ENCODE results near the gene MYL6B. TPM values are rescaled to one million over a fixed set of nuclear protein-coding genes. Genes with fewer than 3 reads are reported as not detected.

Gene MYL6B
- total and polyA plus RNA-seq, 2 donors (not counting 1 experiment from before 2014, with no cell fraction given) = 71.7 to 87.7 TPM

- Histone ChIP-seq H3K4me2 (ENCODE audit: extremely low read depth, insufficient read depth, low read length) (no peak overlapping the region), H3K79me2 (ENCODE audit: control insufficient read depth, insufficient read depth, low read length) (peaks cover 14% of the 10 kb centered on the region)
Measured at GRCh38 chr12:56120158-56120846, 32.1 kb upstream of the MYL6B start.

GRCh38 chr12:56121204-56121870 is 31.1 kb upstream of the MYL6B start:
- H3K4me1 ChIP-seq (ENCODE audit: control insufficient read depth, extremely low read depth, insufficient read depth, low read length) = peaks cover 15% of the 10 kb centered on the region
- DNase-seq (ENCODE audit: low read depth in 2 of 2) = no peak
- no peak overlapping the region for H3K27ac ChIP-seq (ENCODE audit: insufficient read depth, low read length)
- no peak for TF ChIP-seq EZH2 (IDR thresholded peaks at IDR 0.05; ENCODE audit: low read length, missing control alignments)
- TF ChIP-seq CTCF (conservative IDR thresholded peaks at IDR 0.05 in 1 of 2, IDR thresholded peaks at IDR 0.05 in 1 of 2; ENCODE audit: low read depth in 1 of 2, low read length in 2 of 2) = no peak
- H3K36me3 ChIP-seq (ENCODE audit: control insufficient read depth, insufficient read depth, low read length) = peaks cover 10% of the 10 kb centered on the region
- no peak overlapping the region for H2AFZ ChIP-seq (ENCODE audit: low read length)
- H3K27me3 ChIP-seq (ENCODE audit: control insufficient read depth, insufficient read depth, low read length) = no peaks in the 10 kb centered on the region
- H3K79me2 ChIP-seq (ENCODE audit: control insufficient read depth, insufficient read depth, low read length) = peaks cover 14% of the 10 kb centered on the region
- no peaks in the 10 kb centered on the region for H4K20me1 ChIP-seq (ENCODE audit: control insufficient read depth, extremely low read depth, insufficient read depth, low read length)
- H3K4me3 ChIP-seq (replicated peaks in 1 of 4; ENCODE audit: control extremely low read depth in 1 of 4, insufficient read depth in 1 of 4, low read depth in 3 of 4, low read length in 4 of 4) = no peak overlapping the region
- no peaks in the 10 kb centered on the region for H3K9me3 ChIP-seq (ENCODE audit: control insufficient read depth, insufficient read depth, low read depth, low read length)
- H3K9ac ChIP-seq (ENCODE audit: insufficient read depth, low read length) = no peak overlapping the region
- no peak overlapping the region for H3K4me2 ChIP-seq (ENCODE audit: extremely low read depth, insufficient read depth, low read length)

More at GRCh38 chr12:56120158-56120846, 32.1 kb upstream of the MYL6B start:
- peak overlapping the region in 1 of 4 experiments; percentile 29 for H3K4me3 ChIP-seq (replicated peaks in 1 of 4; ENCODE audit: control extremely low read depth in 1 of 4, insufficient read depth in 1 of 4, low read depth in 3 of 4, low read length in 4 of 4)
- H3K27me3 ChIP-seq (ENCODE audit: control insufficient read depth, insufficient read depth, low read length) = no peaks in the 10 kb centered on the region
- no peaks in the 10 kb centered on the region for H3K9me3 ChIP-seq (ENCODE audit: control insufficient read depth, insufficient read depth, low read depth, low read length)
- H4K20me1 ChIP-seq (ENCODE audit: control insufficient read depth, extremely low read depth, insufficient read depth, low read length) = no peaks in the 10 kb centered on the region
- H2AFZ ChIP-seq (ENCODE audit: low read length) = no peak overlapping the region
- H3K27ac ChIP-seq (ENCODE audit: insufficient read depth, low read length) = peak overlapping the region; percentile 91
- TF ChIP-seq CTCF (conservative IDR thresholded peaks at IDR 0.05 in 1 of 2, IDR thresholded peaks at IDR 0.05 in 1 of 2; ENCODE audit: low read depth in 1 of 2, low read length in 2 of 2) = no peak
- no peak for TF ChIP-seq EZH2 (IDR thresholded peaks at IDR 0.05; ENCODE audit: low read length, missing control alignments)
- peak in 1 of 2 donors; percentile 59 for DNase-seq (ENCODE audit: low read depth in 2 of 2)
- peaks cover 10% of the 10 kb centered on the region for H3K36me3 ChIP-seq (ENCODE audit: control insufficient read depth, insufficient read depth, low read length)
- no peak overlapping the region for H3K9ac ChIP-seq (ENCODE audit: insufficient read depth, low read length)
- H3K4me1 ChIP-seq (ENCODE audit: control insufficient read depth, extremely low read depth, insufficient read depth, low read length) = peaks cover 15% of the 10 kb centered on the region

DNA sequence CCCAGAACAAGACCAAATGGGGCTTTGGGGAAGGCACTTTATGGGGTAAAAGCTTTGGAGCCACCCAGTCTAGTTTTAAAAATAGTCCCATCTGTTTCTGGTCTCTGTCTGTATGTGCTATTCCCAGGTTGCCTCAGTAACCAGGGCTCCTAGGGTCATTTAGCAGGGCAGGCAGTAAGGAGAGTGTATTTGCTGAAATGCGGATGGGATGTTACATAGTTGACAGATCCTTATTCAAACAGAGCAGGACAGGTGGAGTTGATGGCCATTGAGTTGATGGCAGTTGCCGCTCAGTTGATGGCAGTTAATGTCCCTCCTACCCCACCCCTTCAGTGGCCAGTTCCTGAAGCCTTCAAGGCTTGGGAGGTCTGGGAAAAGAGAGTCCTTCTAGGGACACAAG is 29.8 kb upstream of the MYL6B start:
- DNase-seq (ENCODE audit: low read depth in 2 of 2) = no peak
- no peaks in the 10 kb centered on the region for H3K9me3 ChIP-seq (ENCODE audit: control insufficient read depth, insufficient read depth, low read depth, low read length)
- H3K4me2 ChIP-seq (ENCODE audit: extremely low read depth, insufficient read depth, low read length) = no peak overlapping the region
- H4K20me1 ChIP-seq (ENCODE audit: control insufficient read depth, extremely low read depth, insufficient read depth, low read length) = no peaks in the 10 kb centered on the region
- H3K4me3 ChIP-seq (replicated peaks in 1 of 4; ENCODE audit: control extremely low read depth in 1 of 4, insufficient read depth in 1 of 4, low read depth in 3 of 4, low read length in 4 of 4) = no peak overlapping the region
- H2AFZ ChIP-seq (ENCODE audit: low read length) = no peak overlapping the region
- peaks cover 22% of the 10 kb centered on the region for H3K4me1 ChIP-seq (ENCODE audit: control insufficient read depth, extremely low read depth, insufficient read depth, low read length)
- no peaks in the 10 kb centered on the region for H3K27me3 ChIP-seq (ENCODE audit: control insufficient read depth, insufficient read depth, low read length)
- H3K27ac ChIP-seq (ENCODE audit: insufficient read depth, low read length) = no peak overlapping the region
- H3K36me3 ChIP-seq (ENCODE audit: control insufficient read depth, insufficient read depth, low read length) = peaks cover 10% of the 10 kb centered on the region
- H3K9ac ChIP-seq (ENCODE audit: insufficient read depth, low read length) = no peak overlapping the region
- TF ChIP-seq EZH2 (IDR thresholded peaks at IDR 0.05; ENCODE audit: low read length, missing control alignments) (no peak), CTCF (conservative IDR thresholded peaks at IDR 0.05 in 1 of 2, IDR thresholded peaks at IDR 0.05 in 1 of 2; ENCODE audit: low read depth in 1 of 2, low read length in 2 of 2) (no peak)
- peaks cover 5% of the 10 kb centered on the region for H3K79me2 ChIP-seq (ENCODE audit: control insufficient read depth, insufficient read depth, low read length)

All from fibroblast of lung (primary cell).